Stimulated activated CD8-positive, alpha-beta memory T cell treated with anti-CD3 and anti-CD28 coated beads, Interleukin-15, amount 100 ng/mL, for 4 hours (primary cell): ENCODE data around the gene UCP3.

Experiments
- DNase-seq, 2 donors: peaks; one replicate each; pipeline ENCODE4 v3.0.0-alpha.2; 2020; ENCODE audit warnings: low read depth in 2 of 2

Gene UCP3

GRCh38 chr11:73956876-73957653 lies 51.8 kb downstream of the UCP3 start:
- DNase-seq, result no peak

GRCh38 chr11:73951797-73952196 lies 57.1 kb downstream of the UCP3 start:
- no peak for DNase-seq

GRCh38 chr11:73950869-73951710 lies 57.8 kb downstream of the UCP3 start, which contains the start of gene DNAJB13:
Gene DNAJB13, plus strand, starts transcription at chr11:73951026. Its CDS starts 44 bp downstream, at chr11:73951070.
- DNase-seq, result no peak
